ES-I3 (cell line): ENCODE results near the gene USP6NL.

ENCODE experiments used
- H3K36me3 ChIP-seq: 2 replicates; pipeline ENCODE4 v1.6.1; 2013; ENCODE audit warnings: mild to moderate bottlenecking, low read length, control low read depth, moderate library complexity; ENCODE audit not compliant: insufficient read depth
- H3K4me1 ChIP-seq: 2 replicates; pipeline ENCODE4 v1.6.1; 2013; ENCODE audit warnings: mild to moderate bottlenecking, control low read depth, low read length; ENCODE audit not compliant: insufficient read depth
- H3K9ac ChIP-seq: 2 replicates; pipeline ENCODE4 v1.6.1; 2013; ENCODE audit warnings: low read depth, mild to moderate bottlenecking, low read length, moderate library complexity
- H3K9me3 ChIP-seq: 2 replicates; pipeline ENCODE4 v1.6.1; 2013; ENCODE audit warnings: mild to moderate bottlenecking, low read length, moderate library complexity; ENCODE audit not compliant: control insufficient read depth, insufficient read depth

Gene USP6NL

DNA sequence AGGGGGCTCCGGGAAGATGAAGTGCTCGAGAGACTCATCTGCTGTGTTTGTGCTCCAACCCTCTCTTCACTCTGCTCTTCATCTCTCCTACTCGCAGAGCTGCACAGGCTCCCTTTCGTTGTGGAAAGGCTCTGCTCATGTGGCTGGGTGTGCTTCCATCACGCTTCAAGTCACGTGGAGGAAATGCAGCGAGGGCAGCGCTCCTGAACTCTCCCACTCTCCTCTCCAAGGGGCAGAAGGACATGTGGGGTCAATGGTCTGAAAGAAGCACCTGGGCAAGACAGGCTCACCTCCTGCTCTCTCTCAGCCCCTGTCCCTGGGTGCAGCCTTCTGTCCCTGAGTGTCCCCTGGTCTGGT is 72.6 kb downstream of the USP6NL start:
- Histone ChIP-seq H3K9ac (no peak overlapping the region), H3K4me1 (peaks cover 7% of the 10 kb centered on the region; the same call in 1 of the 2 replicates), H3K9me3 (no peaks in the 10 kb centered on the region), H3K36me3 (no peaks in the 10 kb centered on the region)

DNA sequence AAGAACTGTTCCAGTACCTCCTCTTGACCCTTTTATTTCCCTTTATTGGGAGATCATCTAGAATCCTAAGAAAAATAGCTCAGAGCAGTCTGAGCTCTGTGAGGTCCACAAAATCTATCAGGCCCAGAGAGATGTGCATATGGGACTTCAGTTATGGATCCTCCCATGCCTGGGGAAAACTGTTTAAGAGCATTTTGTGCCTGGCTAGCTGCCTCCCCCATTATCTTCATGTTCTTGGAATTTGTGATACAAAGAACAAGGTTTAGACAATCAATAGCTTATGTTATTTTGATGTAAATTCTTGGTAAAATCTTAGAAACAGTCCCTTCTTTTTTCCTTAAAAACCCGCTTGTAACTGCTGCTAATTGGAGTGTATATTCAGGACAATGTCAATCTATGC is 75.2 kb downstream of the USP6NL start:
- H3K9ac ChIP-seq: no peak overlapping the region
- no peaks in the 10 kb centered on the region for H3K9me3 ChIP-seq
- peaks cover 7% of the 10 kb centered on the region; the same call in 1 of the 2 replicates for H3K4me1 ChIP-seq
- no peaks in the 10 kb centered on the region for H3K36me3 ChIP-seq

DNA sequence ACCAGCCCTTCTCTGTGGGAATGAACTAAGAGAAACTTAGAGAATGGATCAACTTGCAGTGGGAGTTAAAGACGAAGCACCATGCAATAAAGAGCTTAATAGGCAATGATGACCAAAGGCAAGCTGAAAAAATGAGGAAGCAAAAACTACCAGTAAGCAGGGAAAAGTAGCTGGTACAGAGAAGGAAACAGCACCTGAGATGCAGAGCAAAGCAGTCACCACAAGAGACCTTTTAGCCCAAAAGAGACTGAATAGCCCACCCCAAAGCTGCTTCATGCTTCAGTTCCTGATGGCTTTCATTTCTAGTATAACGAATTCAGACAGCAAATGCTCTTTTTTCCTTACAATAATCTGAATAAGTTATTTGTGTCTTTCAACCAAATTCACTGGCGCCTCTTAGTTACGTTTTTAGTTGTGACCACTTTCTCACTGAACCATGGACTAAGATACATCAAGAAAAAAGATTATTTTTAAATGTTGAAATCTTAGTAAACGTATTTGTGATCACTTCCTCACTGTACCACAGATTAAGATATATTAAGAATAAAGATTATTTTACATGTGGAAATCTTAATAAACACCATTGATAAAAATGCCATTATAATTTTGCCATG is 76.0 kb downstream of the USP6NL start:
- Histone ChIP-seq H3K9ac (no peak overlapping the region), H3K36me3 (no peaks in the 10 kb centered on the region), H3K4me1 (peaks cover 7% of the 10 kb centered on the region; the same call in 1 of the 2 replicates), H3K9me3 (no peaks in the 10 kb centered on the region)

DNA sequence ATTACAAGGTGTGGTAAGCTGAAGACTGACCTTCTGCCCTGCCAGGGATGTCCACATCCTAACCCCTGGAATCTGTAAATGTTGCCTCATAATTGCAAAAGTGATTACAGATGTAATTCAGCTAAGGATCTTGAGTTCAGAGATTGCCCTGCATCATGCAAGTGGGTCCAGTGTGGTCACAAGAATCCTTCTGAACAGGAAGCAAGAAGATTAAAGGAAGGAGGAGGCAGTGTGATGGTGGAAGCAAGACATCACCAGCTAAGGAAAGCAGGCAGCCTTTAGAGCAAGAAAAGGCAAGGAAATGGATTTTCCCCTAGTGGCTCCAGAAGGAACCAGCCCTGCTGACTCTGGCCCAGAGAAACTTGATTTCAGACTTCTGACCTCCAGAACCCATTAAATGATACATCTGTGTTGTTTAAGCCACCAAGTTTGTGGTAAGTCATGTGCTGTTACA is 78.1 kb downstream of the USP6NL start:
- H3K9ac ChIP-seq: no peak overlapping the region
- 0 out of 2 replicates have a peak, but pooled peaks cover 5% of the 10 kb centered on the region for H3K4me1 ChIP-seq

DNA sequence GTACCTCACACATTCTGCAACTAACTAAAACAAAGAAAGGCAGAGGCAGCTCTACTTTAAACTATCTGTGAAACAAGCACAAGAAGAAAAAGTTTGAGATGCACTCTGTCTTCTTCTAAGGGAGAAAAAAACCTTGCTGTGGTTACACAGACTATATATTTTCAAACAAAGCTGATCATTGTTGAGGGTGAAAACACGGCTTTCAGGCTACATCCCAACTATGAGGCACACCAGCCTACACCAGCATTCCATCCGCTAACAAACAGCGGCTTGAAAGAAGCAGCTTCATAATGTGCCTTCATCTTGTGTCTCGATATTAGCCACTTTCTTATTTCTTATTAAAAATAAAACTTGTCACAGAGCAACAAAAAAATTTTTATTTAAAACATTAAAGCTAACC is 79.1 kb downstream of the USP6NL start:
- Histone ChIP-seq H3K9me3 (no peaks in the 10 kb centered on the region), H3K4me1 (0 out of 2 replicates have a peak, but pooled peaks cover 7% of the 10 kb centered on the region), H3K36me3 (no peaks in the 10 kb centered on the region), H3K9ac (no peak overlapping the region)

More for the DNA sequence above, 78.1 kb downstream of the USP6NL start:
- no peaks in the 10 kb centered on the region for H3K36me3 ChIP-seq
- H3K9me3 ChIP-seq: no peaks in the 10 kb centered on the region

DNA sequence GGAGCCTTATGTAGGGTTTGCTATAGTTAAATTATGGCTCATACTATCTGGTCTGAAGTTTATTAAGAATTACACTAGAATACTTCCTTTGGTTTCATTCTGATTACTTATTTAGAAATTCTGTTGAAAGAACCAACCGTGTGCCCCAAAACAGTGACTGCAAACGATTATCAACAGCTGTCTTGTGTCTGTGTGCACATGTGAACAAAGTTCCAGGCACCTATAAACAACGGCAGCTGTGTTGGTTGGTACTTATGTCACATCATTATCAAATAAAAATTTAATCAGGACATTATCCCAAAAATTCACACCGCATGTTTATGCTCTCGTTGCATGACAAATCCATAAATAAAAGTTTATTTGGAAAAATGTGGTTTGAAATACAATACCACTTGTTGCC is 80.6 kb downstream of the USP6NL start:
- 0 out of 2 replicates have a peak, but pooled peaks cover 7% of the 10 kb centered on the region for H3K4me1 ChIP-seq
- H3K36me3 ChIP-seq: no peaks in the 10 kb centered on the region
- no peaks in the 10 kb centered on the region for H3K9me3 ChIP-seq
- H3K9ac ChIP-seq: no peak overlapping the region

DNA sequence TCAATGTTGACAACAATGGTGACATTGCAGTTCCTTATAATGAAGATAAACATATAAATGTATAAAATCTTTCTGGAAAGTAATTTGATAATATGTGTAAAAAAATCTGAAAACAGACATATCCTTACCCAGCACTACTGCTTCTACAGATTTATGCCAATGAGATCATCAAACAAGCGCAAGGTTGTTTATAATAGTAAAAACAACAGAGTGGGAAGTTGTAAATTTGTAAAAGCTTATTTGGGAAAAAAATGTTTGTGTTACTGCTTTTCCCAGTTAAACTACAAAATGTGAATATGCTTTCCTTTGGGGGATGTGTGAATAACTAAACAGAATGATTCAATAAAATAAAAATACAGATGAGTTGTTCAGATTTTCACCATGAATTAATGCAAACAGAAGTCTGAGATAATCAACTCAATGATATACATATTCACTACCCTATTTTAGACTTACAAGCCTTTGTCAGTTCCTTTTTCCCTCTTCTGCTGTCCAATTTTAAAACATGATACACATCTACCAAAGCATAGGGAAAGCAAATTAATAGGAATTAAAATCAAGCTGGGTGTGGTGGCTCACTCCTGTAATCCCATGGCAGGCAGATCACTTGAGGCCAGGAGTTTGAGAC is 82.1 kb downstream of the USP6NL start:
- Histone ChIP-seq H3K4me1 (0 out of 2 replicates have a peak, but pooled peaks cover 7% of the 10 kb centered on the region), H3K9me3 (no peaks in the 10 kb centered on the region), H3K9ac (no peak overlapping the region), H3K36me3 (no peaks in the 10 kb centered on the region)

DNA sequence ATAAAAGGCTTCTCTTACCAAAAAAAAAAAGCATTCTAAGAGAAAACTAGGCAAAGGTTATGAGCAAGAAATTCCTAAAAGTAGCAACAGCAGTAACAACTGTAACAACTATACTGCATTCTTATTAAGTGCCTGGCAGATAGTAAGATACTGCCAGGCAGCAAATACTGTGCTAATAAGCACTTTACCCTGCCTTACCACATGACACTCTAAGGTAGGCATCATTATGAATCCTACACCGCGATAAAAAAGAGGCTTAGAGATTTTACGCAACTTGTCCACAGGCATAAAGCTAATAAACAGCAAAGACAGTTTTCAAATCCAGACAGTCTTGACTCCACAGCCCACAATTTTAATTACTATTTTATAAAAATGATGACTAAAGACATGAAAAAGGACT is 83.2 kb downstream of the USP6NL start:
- Histone ChIP-seq H3K36me3 (no peaks in the 10 kb centered on the region), H3K4me1 (0 out of 2 replicates have a peak, but pooled peaks cover 7% of the 10 kb centered on the region), H3K9ac (no peak overlapping the region), H3K9me3 (no peaks in the 10 kb centered on the region)

DNA sequence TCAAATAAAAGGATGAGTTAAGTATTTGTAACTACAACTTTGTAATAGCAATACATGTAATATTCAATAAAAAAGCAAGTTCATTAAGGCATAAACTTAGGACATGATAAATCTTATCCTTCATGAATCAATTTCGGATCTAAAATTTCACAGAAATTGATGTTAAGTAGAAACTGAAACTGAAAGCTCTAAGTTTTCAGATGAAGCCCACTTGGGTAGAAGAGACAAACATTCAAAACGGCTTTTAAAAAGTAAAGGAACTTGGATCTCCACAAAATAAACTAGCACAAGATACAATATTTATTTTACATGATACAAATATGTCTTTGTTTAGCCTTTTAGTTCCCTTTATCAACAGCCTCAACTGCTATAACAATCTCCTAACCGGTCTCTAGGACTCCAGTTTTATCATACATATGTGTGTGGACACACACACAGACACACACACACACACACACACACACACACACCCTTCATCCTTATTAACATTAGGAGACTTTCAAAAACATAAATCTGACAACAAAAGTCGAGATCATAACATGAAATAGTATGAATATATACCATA is 83.7 kb downstream of the USP6NL start:
- Histone ChIP-seq H3K9me3 (no peaks in the 10 kb centered on the region), H3K4me1 (0 out of 2 replicates have a peak, but pooled peaks cover 7% of the 10 kb centered on the region), H3K9ac (no peak overlapping the region), H3K36me3 (no peaks in the 10 kb centered on the region)

DNA sequence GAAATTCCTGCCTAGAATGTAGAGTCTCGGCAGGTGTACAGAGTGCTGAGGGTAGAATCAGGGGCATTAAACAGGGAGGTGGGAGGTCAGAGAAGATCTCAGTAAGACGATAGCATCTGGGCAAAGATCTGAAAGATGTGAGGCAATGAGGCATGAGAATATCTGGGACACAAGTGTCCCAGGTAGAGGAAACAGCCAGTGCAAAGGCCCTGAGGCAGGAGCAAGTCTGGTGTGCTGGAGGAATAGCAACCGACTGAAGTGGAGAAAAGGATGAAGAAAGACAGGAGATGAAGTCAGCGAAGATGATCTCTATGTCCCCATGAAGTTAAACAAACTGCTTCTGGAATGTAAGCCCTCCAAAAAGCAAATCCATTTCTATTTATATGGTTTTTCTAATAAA is 84.4 kb downstream of the USP6NL start:
- Histone ChIP-seq H3K36me3 (no peaks in the 10 kb centered on the region), H3K9ac (no peak overlapping the region), H3K4me1 (0 out of 2 replicates have a peak, but pooled peaks cover 7% of the 10 kb centered on the region), H3K9me3 (no peaks in the 10 kb centered on the region)

DNA sequence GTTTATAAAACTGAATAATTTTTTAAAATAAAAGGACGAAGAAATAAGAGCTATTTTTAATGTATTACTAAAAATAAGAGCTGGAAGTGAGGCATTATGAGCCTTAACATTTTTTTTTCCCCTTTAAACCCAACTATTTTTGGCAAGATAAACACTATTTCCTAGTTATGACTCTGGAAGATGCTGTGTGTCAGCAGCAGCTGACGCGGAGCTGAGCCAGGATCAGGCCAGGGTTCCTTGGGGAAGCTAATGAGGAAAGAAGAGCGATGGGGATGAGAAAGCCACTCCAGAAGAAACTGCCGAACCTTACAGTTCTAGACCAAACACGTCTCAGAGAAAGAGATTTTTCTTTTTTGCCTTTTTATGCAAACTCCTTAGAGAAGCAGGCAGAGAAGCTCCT is 85.9 kb downstream of the USP6NL start:
- H3K9ac ChIP-seq: no peak overlapping the region
- no peaks in the 10 kb centered on the region for H3K36me3 ChIP-seq
- H3K4me1 ChIP-seq: 0 out of 2 replicates have a peak, but pooled peaks cover 7% of the 10 kb centered on the region
- no peaks in the 10 kb centered on the region for H3K9me3 ChIP-seq

DNA sequence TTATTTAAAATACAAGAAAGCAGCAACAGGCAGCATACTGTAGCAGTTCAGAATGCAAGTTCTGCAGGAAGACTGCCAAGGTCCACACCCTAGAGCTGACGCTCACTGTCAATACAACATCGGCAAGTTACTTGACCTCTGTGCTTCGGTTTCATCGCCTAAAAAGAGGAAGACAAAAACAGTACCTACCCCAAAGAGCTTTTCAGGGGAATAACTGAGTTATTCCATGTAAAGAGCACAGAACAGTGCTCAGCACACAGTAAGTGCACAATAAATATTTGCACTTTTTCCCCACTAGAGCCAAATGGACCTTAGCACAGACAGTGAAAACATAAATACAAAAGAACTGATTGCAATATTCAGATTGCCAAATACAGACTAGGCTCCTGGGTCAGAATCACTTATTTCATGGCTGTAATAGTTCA is 88.6 kb downstream of the USP6NL start:
- Histone ChIP-seq H3K36me3 (no peaks in the 10 kb centered on the region), H3K4me1 (no peaks in the 10 kb centered on the region), H3K9ac (no peak overlapping the region), H3K9me3 (no peaks in the 10 kb centered on the region)

DNA sequence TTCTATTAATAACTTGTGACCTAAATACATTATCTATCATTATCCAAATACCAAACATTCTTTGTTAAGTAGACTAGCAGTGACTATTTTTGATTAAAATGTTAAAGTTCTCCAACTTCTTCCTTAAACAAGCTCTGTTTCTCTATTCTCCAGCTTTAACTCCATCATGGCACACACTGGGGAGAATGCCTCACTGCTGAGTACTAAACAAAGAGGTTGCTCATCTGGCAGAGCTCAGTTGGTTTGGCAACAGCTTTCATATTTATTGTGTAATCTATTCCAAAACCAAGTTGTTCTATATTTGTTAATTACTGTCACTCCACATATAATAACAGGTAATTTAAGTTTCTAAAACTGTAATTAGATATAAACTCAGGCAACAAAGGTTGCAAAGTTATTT is 89.6 kb downstream of the USP6NL start:
- Histone ChIP-seq H3K4me1 (no peaks in the 10 kb centered on the region), H3K36me3 (no peaks in the 10 kb centered on the region), H3K9me3 (no peaks in the 10 kb centered on the region), H3K9ac (no peak overlapping the region)

DNA sequence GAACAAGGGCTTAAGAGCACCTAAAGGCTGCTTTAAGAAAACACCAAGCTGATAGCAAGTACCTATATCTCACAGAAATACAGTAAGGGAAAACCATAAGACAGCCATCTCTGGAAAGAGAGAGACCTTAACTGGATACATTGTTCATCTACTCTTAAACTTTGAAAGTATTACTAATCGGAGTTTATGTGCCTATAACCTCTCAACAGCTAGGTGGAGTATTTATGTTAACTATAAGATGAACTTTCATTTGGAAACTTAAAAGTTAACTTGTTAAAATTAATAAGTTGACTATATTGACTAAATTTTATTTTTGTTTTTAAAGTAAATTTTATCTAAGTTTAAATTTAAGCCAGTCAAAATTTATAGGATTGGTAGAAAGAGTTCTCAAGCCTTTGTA is 90.6 kb downstream of the USP6NL start:
- H3K36me3 ChIP-seq: no peaks in the 10 kb centered on the region
- H3K9ac ChIP-seq: no peak overlapping the region
- H3K4me1 ChIP-seq: no peaks in the 10 kb centered on the region
- no peaks in the 10 kb centered on the region for H3K9me3 ChIP-seq

DNA sequence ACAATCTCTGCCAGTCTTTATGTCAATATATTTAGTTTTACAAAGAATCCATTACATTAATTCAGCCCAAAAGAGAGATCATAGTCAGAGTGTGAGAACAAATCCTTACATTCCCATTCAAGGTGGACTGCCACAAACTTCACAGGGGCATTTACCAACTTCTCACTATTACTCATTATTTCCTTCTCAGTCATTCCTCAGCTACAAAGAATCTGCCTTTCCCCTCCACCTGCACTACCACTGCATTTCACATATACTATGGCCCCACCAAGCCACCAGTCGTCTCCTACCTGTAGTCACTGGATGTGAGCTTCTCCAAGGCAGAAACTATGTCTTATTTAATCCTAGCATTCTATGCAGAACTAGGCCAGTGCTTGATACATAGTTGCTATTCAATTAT is 94.3 kb downstream of the USP6NL start:
- Histone ChIP-seq H3K4me1 (no peaks in the 10 kb centered on the region), H3K9ac (no peak overlapping the region), H3K9me3 (no peaks in the 10 kb centered on the region), H3K36me3 (no peaks in the 10 kb centered on the region)
